ENCODE results near the gene BNC2.

BNC2 gene

GRCh38 chr9:16672501-16672900 lies 198.0 kb downstream of the BNC2 start:
- in situ Hi-C loops (cut with MboI; ENCODE audit: low sequenced_read_pairs, unreplicated experiment): no loop called here
- no peak for TF ChIP-seq CTCF (IDR thresholded peaks at IDR 0.05; ENCODE audit: borderline replicate concordance, control extremely low read depth, extremely low read depth, insufficient read depth, missing control alignments)
- DNase-seq (ENCODE audit: low spot score): no peak

- no peak for DNase-seq (ENCODE audit: low spot score)
- no peak for TF ChIP-seq CTCF (IDR thresholded peaks at IDR 0.05; ENCODE audit: borderline replicate concordance, control extremely low read depth, extremely low read depth, insufficient read depth, missing control alignments)
- in situ Hi-C loops (cut with MboI; ENCODE audit: low sequenced_read_pairs, unreplicated experiment): no loop called here
Measured at GRCh38 chr9:16671591-16672137, 198.8 kb downstream of the BNC2 start.

GRCh38 chr9:16670791-16671190 lies 199.7 kb downstream of the BNC2 start:
- TF ChIP-seq CTCF (IDR thresholded peaks at IDR 0.05; ENCODE audit: borderline replicate concordance, control extremely low read depth, extremely low read depth, insufficient read depth, missing control alignments): no peak

GRCh38 chr9:16668734-16669295 lies 201.7 kb downstream of the BNC2 start:
- TF ChIP-seq CTCF (IDR thresholded peaks at IDR 0.05; ENCODE audit: borderline replicate concordance, control extremely low read depth, extremely low read depth, insufficient read depth, missing control alignments): no peak
- no peak for DNase-seq (ENCODE audit: low spot score)
- in situ Hi-C loops (cut with MboI; ENCODE audit: low sequenced_read_pairs, unreplicated experiment): no loop called here

More at GRCh38 chr9:16670791-16671190, 199.7 kb downstream of the BNC2 start:
- DNase-seq (ENCODE audit: low spot score): no peak
- in situ Hi-C loops (cut with MboI; ENCODE audit: low sequenced_read_pairs, unreplicated experiment): no loop called here

GRCh38 chr9:16664211-16664610 lies 206.3 kb downstream of the BNC2 start:
- no peak for DNase-seq (ENCODE audit: low spot score)
- no peak for TF ChIP-seq CTCF (IDR thresholded peaks at IDR 0.05; ENCODE audit: borderline replicate concordance, control extremely low read depth, extremely low read depth, insufficient read depth, missing control alignments)
- in situ Hi-C loops (cut with MboI; ENCODE audit: low sequenced_read_pairs, unreplicated experiment): no loop called here

GRCh38 chr9:16661816-16662215 lies 208.7 kb downstream of the BNC2 start:
- TF ChIP-seq CTCF (IDR thresholded peaks at IDR 0.05; ENCODE audit: borderline replicate concordance, control extremely low read depth, extremely low read depth, insufficient read depth, missing control alignments): no peak
- no peak for DNase-seq (ENCODE audit: low spot score)
- in situ Hi-C loops (cut with MboI; ENCODE audit: low sequenced_read_pairs, unreplicated experiment): no loop called here

Measured in GM13976 (cell line).